ENCODE data around the gene TTBK2.

GRCh38 chr15:42772144-42772543 lies 148.4 kb downstream of the TTBK2 start:
- no peak for TF ChIP-seq CTCF (IDR thresholded peaks at IDR 0.05)
- no peak for TF ChIP-seq EZH2 (IDR thresholded peaks at IDR 0.05; ENCODE audit: borderline replicate concordance, insufficient read depth, low read depth, low read length, poor library complexity, severe bottlenecking)

Measured in B cell (primary cell).